Osteocyte (in vitro differentiated cells): Measurements from ENCODE around the gene DCST1. TPM values are rescaled to one million over a fixed set of nuclear protein-coding genes. Genes with fewer than 3 reads are reported as not detected.

Experiments used
- DNase-seq: peaks from one replicate; pipeline ENCODE4 v3.0.0; 2021; ENCODE audit warnings: mixed read lengths; ENCODE audit not compliant: unreplicated experiment; ENCODE audit errors: extremely low spot score
- H3K27ac Mint-ChIP-seq: one replicate; pipeline ENCODE4 v1.8.0; 2021; ENCODE audit warnings: mild to moderate bottlenecking, mixed read lengths; ENCODE audit not compliant: unreplicated experiment
- H3K27me3 Mint-ChIP-seq: one replicate; pipeline ENCODE4 v1.8.0; 2021; ENCODE audit warnings: mixed read lengths; ENCODE audit not compliant: unreplicated experiment
- H3K36me3 Mint-ChIP-seq: one replicate; pipeline ENCODE4 v1.8.0; 2021; ENCODE audit warnings: mixed read lengths; ENCODE audit not compliant: unreplicated experiment
- H3K4me1 Mint-ChIP-seq: one replicate; pipeline ENCODE4 v1.8.0; 2021; ENCODE audit warnings: mixed read lengths; ENCODE audit not compliant: unreplicated experiment
- H3K4me3 Mint-ChIP-seq: one replicate; pipeline ENCODE4 v1.8.0; 2021; ENCODE audit warnings: mild to moderate bottlenecking, moderate library complexity, mixed read lengths; ENCODE audit not compliant: unreplicated experiment
- H3K9me3 Mint-ChIP-seq: one replicate; pipeline ENCODE4 v1.8.0; 2021; ENCODE audit warnings: mixed read lengths; ENCODE audit not compliant: unreplicated experiment
- CTCF ChIP-seq: fragments of 200-600 bp; sonication (generic); IDR thresholded peaks from 2 replicates; pipeline ENCODE4 v1.5.0; 2021; ENCODE audit warnings: antibody characterized with exemption, mild to moderate bottlenecking, moderate library complexity
- total RNA-seq: library from RNA; stranded (reverse); gene quantifications from 2 replicates; pipeline ENCODE4 v1.2.1, GENCODE V29; 2021

The DCST1 gene
- total RNA-seq, 1 donor from 2014 or later: not detected

- DNase-seq: no peak
- Mint-ChIP-seq H3K4me1 (peaks cover 45% of the 10 kb centered on the region), H3K9me3 (no peaks in the 10 kb centered on the region), H3K4me3 (peak overlapping the region; percentile 54), H3K27me3 (peaks cover 33% of the 10 kb centered on the region), H3K36me3 (peaks cover 2% of the 10 kb centered on the region), H3K27ac (peak overlapping the region; percentile 48)
- no peak for TF ChIP-seq CTCF
Observed at GRCh38 chr1:155081472-155082300, 48.1 kb downstream of the DCST1 start.

GRCh38 chr1:155082301-155083051 is 48.9 kb downstream of the DCST1 start:
- peaks cover 45% of the 10 kb centered on the region for H3K4me1 Mint-ChIP-seq
- no peak overlapping the region for H3K4me3 Mint-ChIP-seq
- no peaks in the 10 kb centered on the region for H3K9me3 Mint-ChIP-seq
- H3K27ac Mint-ChIP-seq: no peak overlapping the region
- H3K27me3 Mint-ChIP-seq: peaks cover 33% of the 10 kb centered on the region
- no peak for DNase-seq
- peaks cover 2% of the 10 kb centered on the region for H3K36me3 Mint-ChIP-seq
- TF ChIP-seq CTCF: no peak

GRCh38 chr1:155083052-155083541 is 49.5 kb downstream of the DCST1 start:
- Mint-ChIP-seq H3K27ac (no peak overlapping the region), H3K27me3 (peaks cover 33% of the 10 kb centered on the region), H3K4me3 (no peak overlapping the region), H3K4me1 (peaks cover 45% of the 10 kb centered on the region), H3K36me3 (peaks cover 2% of the 10 kb centered on the region), H3K9me3 (no peaks in the 10 kb centered on the region)
- no peak for TF ChIP-seq CTCF
- no peak for DNase-seq

GRCh38 chr1:155083865-155084721 is 50.5 kb downstream of the DCST1 start:
- DNase-seq: no peak
- H3K4me1 Mint-ChIP-seq: peaks cover 39% of the 10 kb centered on the region
- peak overlapping the region; percentile 89 for H3K27ac Mint-ChIP-seq
- peaks cover 2% of the 10 kb centered on the region for H3K36me3 Mint-ChIP-seq
- no peak for TF ChIP-seq CTCF
- H3K9me3 Mint-ChIP-seq: no peaks in the 10 kb centered on the region
- H3K27me3 Mint-ChIP-seq: peaks cover 33% of the 10 kb centered on the region
- H3K4me3 Mint-ChIP-seq: peak overlapping the region; percentile 90
